OCI-LY1 (cell line): ENCODE results near the gene UPF2.

ENCODE experiments used
- H2AFZ ChIP-seq: fragments of 200-600 bp; sonication (generic), shearing (Covaris generic); 2 replicates; pipeline ENCODE4 v1.6.0; 2014; ENCODE audit warnings: antibody characterized with exemption, mild to moderate bottlenecking, low read length
- H3F3A ChIP-seq: fragments of 200-600 bp; sonication (generic), shearing (Covaris generic); 2 replicates; pipeline ENCODE4 v1.6.0; 2014; ENCODE audit warnings: mild to moderate bottlenecking, antibody characterized with exemption, low read length, moderate library complexity; ENCODE audit not compliant: insufficient read depth
- H3K27ac ChIP-seq: fragments of 200-600 bp; sonication (generic); 2 replicates; pipeline ENCODE4 v1.5.1; 2014; ENCODE audit warnings: low read length, mixed run types, mild to moderate bottlenecking, low read depth; ENCODE audit not compliant: poor library complexity, severe bottlenecking
- H3K27me3 ChIP-seq: fragments of 200-600 bp; sonication (generic); 2 replicates; pipeline ENCODE4 v1.6.0; 2014; ENCODE audit warnings: antibody characterized with exemption, mild to moderate bottlenecking, low read length, moderate library complexity; ENCODE audit not compliant: insufficient read depth
- H3K36me3 ChIP-seq: fragments of 200-600 bp; sonication (generic); 2 replicates; pipeline ENCODE4 v1.6.1; 2014; ENCODE audit warnings: mild to moderate bottlenecking, antibody characterized with exemption, low read length, moderate library complexity, mixed read lengths; ENCODE audit not compliant: insufficient read depth
- H3K4me1 ChIP-seq: fragments of 200-600 bp; sonication (generic); 2 replicates; pipeline ENCODE4 v1.5.1; 2014; ENCODE audit warnings: mild to moderate bottlenecking, low read length, moderate library complexity; ENCODE audit not compliant: insufficient read depth, severe bottlenecking
- H3K4me2 ChIP-seq: fragments of 200-600 bp; sonication (generic), shearing (Covaris generic); 2 replicates; pipeline ENCODE4 v1.6.1; 2014; ENCODE audit warnings: low read length
- H3K4me3 ChIP-seq: fragments of 200-600 bp; sonication (generic); 2 replicates; pipeline ENCODE4 v1.5.1; 2014; ENCODE audit warnings: low read length, low read depth, mild to moderate bottlenecking, mixed read lengths; ENCODE audit not compliant: poor library complexity, severe bottlenecking
- H3K79me2 ChIP-seq: fragments of 200-600 bp; shearing (Covaris generic); 2 replicates; pipeline ENCODE4 v1.6.1; 2016; ENCODE audit warnings: mixed run types, low read length, mixed read lengths; ENCODE audit not compliant: insufficient read depth
- H3K9ac ChIP-seq: fragments of 200-600 bp; sonication (generic), shearing (Covaris generic); 2 replicates; pipeline ENCODE4 v1.6.1; 2014; ENCODE audit warnings: mild to moderate bottlenecking, low read length, mixed read lengths
- H3K9me2 ChIP-seq: fragments of 200-600 bp; sonication (generic), shearing (Covaris generic); 2 replicates; pipeline ENCODE4 v1.6.1; 2014; ENCODE audit warnings: low read depth, mild to moderate bottlenecking, low read length, mixed read lengths
- H3K9me3 ChIP-seq: fragments of 200-600 bp; shearing (Covaris generic); 2 replicates; pipeline ENCODE4 v1.6.1; 2014; ENCODE audit warnings: low read length, mixed read lengths
- H4K20me1 ChIP-seq: fragments of 200-600 bp; sonication (generic), shearing (Covaris generic); 2 replicates; pipeline ENCODE4 v1.6.0; 2016; ENCODE audit warnings: mild to moderate bottlenecking, low read length; ENCODE audit not compliant: insufficient read depth
- CTCF ChIP-seq: fragments of 200-600 bp; sonication (generic), shearing (Covaris generic); IDR thresholded peaks from 2 replicates; pipeline ENCODE4 v1.5.1; 2017; ENCODE audit warnings: mild to moderate bottlenecking, antibody characterized with exemption, low read length, moderate library complexity, mixed read lengths
- EZH2 ChIP-seq: fragments of 200-600 bp; sonication (generic), shearing (Covaris generic); IDR thresholded peaks from 2 replicates; pipeline ENCODE4 v1.8.0; 2017; ENCODE audit warnings: borderline replicate concordance, mixed run types, mild to moderate bottlenecking, antibody characterized with exemption, low read length, moderate library complexity, mixed read lengths

Gene UPF2

DNA sequence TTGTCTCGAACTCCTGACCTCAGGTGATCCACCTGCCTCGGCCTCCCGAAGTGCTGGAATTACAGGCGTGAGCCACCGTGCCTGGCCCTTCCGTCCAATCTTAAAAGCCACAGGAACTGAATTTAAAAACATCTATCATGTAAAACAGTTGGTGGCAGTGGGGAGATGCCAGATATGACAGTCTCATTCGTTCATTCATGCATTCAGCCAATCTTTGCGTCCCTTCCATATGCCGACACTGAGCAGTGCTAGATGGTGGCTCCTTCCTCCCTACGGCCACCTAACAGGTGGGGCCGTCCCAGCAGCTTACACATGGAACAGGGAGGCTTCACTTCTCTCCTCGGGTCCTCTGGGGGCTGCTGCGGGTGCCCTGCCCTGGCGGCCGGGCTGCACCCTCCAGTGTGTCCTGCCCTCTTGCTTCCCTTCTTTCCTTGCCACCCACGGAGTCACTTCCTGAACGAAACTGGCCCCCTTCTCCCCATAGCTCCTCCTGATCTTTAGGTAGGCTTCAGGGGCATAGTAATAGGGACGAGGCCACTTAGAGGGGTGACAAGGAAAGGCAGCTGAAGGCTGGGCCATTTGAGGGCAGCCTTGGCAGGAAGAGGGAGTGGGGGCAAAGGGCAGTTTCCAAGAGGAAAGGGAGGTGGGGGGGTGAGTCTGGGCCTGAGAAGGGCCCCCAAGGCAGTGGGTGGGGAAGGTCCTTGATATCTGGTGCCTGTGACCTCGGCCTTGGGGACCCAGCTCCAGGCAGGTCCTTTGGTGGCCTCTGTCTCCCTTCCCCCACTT is 165.6 kb downstream of the UPF2 start:
- no peak for TF ChIP-seq EZH2
- no peak for TF ChIP-seq CTCF
- Histone ChIP-seq H3K4me3 (no peak overlapping the region), H3K9ac (no peak overlapping the region), H3K27me3 (peaks cover 3% of the 10 kb centered on the region; the same call in 1 of the 2 replicates), H3K9me3 (no peaks in the 10 kb centered on the region), H4K20me1 (no peaks in the 10 kb centered on the region), H3K79me2 (no peaks in the 10 kb centered on the region), H2AFZ (no peak overlapping the region), H3K4me2 (no peak overlapping the region), H3K27ac (no peak overlapping the region), H3K9me2 (no peaks in the 10 kb centered on the region), H3F3A (no peaks in the 10 kb centered on the region), H3K4me1 (no peaks in the 10 kb centered on the region), H3K36me3 (no peaks in the 10 kb centered on the region)

DNA sequence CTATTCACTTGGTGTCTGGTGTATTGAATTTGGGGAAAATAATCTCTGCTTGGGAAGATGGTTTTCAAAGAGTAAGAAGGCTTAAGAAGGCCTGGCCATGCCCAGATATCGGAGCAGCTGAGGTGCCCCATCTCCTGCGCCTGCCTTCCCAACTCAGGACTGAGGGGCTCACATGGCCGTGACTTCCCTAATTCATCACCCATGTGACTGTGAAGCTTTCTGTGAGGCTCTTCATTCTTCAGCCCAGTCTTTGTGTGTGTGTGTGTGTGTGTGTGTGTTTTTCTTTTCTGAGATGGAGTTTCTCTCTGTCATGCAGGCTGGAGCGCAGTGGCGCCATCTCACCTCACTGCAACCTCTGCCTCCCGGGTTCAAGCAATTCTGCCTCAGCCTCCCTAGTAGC is 166.3 kb downstream of the UPF2 start:
- H4K20me1 ChIP-seq: no peaks in the 10 kb centered on the region
- H3K4me3 ChIP-seq: no peak overlapping the region
- H3F3A ChIP-seq: no peaks in the 10 kb centered on the region
- H3K4me1 ChIP-seq: no peaks in the 10 kb centered on the region
- H3K9me3 ChIP-seq: no peaks in the 10 kb centered on the region
- no peak overlapping the region for H3K27ac ChIP-seq
- H3K9me2 ChIP-seq: no peaks in the 10 kb centered on the region
- no peak overlapping the region for H2AFZ ChIP-seq
- H3K36me3 ChIP-seq: no peaks in the 10 kb centered on the region
- H3K9ac ChIP-seq: no peak overlapping the region
- no peak overlapping the region for H3K4me2 ChIP-seq
- peaks cover 3% of the 10 kb centered on the region; the same call in 1 of the 2 replicates for H3K27me3 ChIP-seq
- no peaks in the 10 kb centered on the region for H3K79me2 ChIP-seq
- no peak for TF ChIP-seq CTCF
- no peak for TF ChIP-seq EZH2

- TF ChIP-seq CTCF: no peak
- no peak for TF ChIP-seq EZH2
- no peak overlapping the region for H3K4me3 ChIP-seq
These were observed 166.9 kb downstream of the UPF2 start for GRCh38 chr10:11875494-11876281.

More at GRCh38 chr10:11875494-11876281, 166.9 kb downstream of the UPF2 start:
- Histone ChIP-seq H3K9ac (no peak overlapping the region), H3K79me2 (no peaks in the 10 kb centered on the region), H4K20me1 (no peaks in the 10 kb centered on the region), H3K9me2 (no peaks in the 10 kb centered on the region), H3K4me1 (no peaks in the 10 kb centered on the region), H3K9me3 (no peaks in the 10 kb centered on the region), H3F3A (no peaks in the 10 kb centered on the region), H3K27me3 (peaks cover 3% of the 10 kb centered on the region; the same call in 1 of the 2 replicates), H2AFZ (no peak overlapping the region), H3K27ac (no peak overlapping the region), H3K4me2 (no peak overlapping the region), H3K36me3 (no peaks in the 10 kb centered on the region)
